ENCODE data around the gene MT4.

- TF ChIP-seq CTCF (IDR thresholded peaks at IDR 0.05) (no peak), POLR2AphosphoS5 (IDR thresholded peaks at IDR 0.05) (no peak), POLR2A (IDR thresholded peaks at IDR 0.05) (no peak), EP300 (IDR thresholded peaks at IDR 0.05) (no peak)
Observed at GRCh38 chr16:56591377-56592060, 26.6 kb downstream of the MT4 start.

Data from stomach (tissue), 4 donors.